ENCODE results near the gene MTHFD1.

DNA sequence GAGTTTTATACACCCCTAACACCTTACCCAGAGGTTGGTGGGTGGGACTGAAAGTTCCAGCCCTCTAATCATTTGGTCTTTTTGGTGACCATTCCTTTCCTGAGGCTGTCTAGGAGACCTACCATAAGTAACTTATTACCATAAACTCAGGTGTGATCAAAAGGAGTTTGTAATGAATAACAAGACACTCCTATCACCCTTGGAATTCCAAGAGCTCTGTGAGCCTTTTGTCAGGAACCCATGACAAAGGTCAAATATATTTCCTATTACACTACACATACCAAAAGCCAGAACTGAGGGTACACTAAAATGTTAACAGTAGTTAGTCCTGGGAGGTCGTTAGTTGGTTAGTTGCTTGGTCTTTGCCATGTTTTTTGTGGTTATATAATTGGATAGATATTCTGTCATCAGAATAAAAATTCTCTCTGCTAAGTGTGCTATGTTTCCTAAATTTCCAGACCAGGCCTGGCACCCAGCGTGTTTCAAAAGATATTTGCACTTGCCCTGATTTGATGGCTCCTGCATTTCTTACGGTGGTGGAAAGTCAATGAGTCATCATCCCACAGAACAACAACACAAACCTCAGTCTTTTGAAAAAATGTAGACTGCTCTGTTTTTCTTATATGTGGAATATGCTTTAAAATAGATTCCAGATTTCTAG, 50.2 kb downstream of the MTHFD1 start:
- TF ChIP-seq RFX5 (IDR thresholded peaks at IDR 0.05) (no peak), EP300 (IDR thresholded peaks at IDR 0.05) (peak in 1 of 2 experiments; percentile 61; a peak in 1 of 5 replicates), POLR2AphosphoS2 (conservative IDR thresholded peaks at IDR 0.05; ENCODE audit: low read length) (no peak), HMGXB4 (CRISPR knock-in tag; IDR thresholded peaks at IDR 0.05; ENCODE audit: borderline replicate concordance) (no peak)
- TF ChIP-seq, protein P1, sequence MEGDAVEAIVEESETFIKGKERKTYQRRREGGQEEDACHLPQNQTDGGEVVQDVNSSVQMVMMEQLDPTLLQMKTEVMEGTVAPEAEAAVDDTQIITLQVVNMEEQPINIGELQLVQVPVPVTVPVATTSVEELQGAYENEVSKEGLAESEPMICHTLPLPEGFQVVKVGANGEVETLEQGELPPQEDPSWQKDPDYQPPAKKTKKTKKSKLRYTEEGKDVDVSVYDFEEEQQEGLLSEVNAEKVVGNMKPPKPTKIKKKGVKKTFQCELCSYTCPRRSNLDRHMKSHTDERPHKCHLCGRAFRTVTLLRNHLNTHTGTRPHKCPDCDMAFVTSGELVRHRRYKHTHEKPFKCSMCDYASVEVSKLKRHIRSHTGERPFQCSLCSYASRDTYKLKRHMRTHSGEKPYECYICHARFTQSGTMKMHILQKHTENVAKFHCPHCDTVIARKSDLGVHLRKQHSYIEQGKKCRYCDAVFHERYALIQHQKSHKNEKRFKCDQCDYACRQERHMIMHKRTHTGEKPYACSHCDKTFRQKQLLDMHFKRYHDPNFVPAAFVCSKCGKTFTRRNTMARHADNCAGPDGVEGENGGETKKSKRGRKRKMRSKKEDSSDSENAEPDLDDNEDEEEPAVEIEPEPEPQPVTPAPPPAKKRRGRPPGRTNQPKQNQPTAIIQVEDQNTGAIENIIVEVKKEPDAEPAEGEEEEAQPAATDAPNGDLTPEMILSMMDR (IDR thresholded peaks at IDR 0.05): no peak

All from A549 (cell line).